HCT116 (cell line): Measurements from ENCODE around the gene INSRR. TPM values are rescaled to one million over a fixed set of nuclear protein-coding genes. Genes with fewer than 3 reads are reported as not detected.

Experiments
- ATAC-seq: fragments of 200-7000 bp; cut with Tn5 transposase; 2 replicates; pipeline ENCODE4 v1.9.1; 2020; ENCODE audit warnings: mild to moderate bottlenecking, moderate library complexity
- BruUV-seq: library from RNA; stranded (reverse); fragments of 400-500 nt; replicated peaks from 2 replicates; lab custom pipeline; 2021; lab: Mats Ljungman, UMichigan
- CTCF ChIA-PET: fragments of 300-600 bp; sonication (Branson Sonifier 250); formaldehyde crosslinking; loops from one replicate; lab custom pipeline; 2021; ENCODE audit warnings: antibody characterized with exemption; lab: Charles Lee
- POLR2A ChIA-PET: fragments of 300-600, 350-600 bp; sonication (Branson Sonifier 250); formaldehyde crosslinking; loops from one replicate; lab custom pipeline; 2021; ENCODE audit warnings: antibody characterized with exemption; lab: Charles Lee
- RAD21 ChIA-PET, 2 experiments: fragments of 300-600 bp; sonication (Branson Sonifier 250); formaldehyde crosslinking; loops; one replicate each; lab custom pipeline; 2023; ENCODE audit warnings: low total read pairs in 2 of 2; ENCODE audit not compliant: uncharacterized antibody in 2 of 2, unreplicated experiment in 2 of 2, low non-redundant PET in 1 of 2; lab: Charles Lee
- DNase-seq: peaks from one replicate; pipeline ENCODE4 v3.0.0-alpha.2; 2010; ENCODE audit warnings: low read depth, low spot score
- H2AFZ ChIP-seq: fragments of 200-600 bp; shearing (Covaris generic), sonication (generic); 2 replicates; pipeline ENCODE4 v1.6.1; 2017; ENCODE audit warnings: low read depth, mixed run types, mixed read lengths, antibody characterized with exemption, low read length; ENCODE audit not compliant: poor library complexity, severe bottlenecking
- H3K27ac ChIP-seq: 2 replicates; pipeline ENCODE4 v1.5.1; 2012; ENCODE audit warnings: low read depth, low read length
- H3K27me3 ChIP-seq: fragments of 200-600 bp; sonication (generic); 2 replicates; pipeline ENCODE4 v1.6.1; 2016; ENCODE audit warnings: mixed run types, low read length, mixed read lengths; ENCODE audit not compliant: insufficient read depth
- H3K36me3 ChIP-seq, 2 experiments: fragments of 200-500 bp in 1 of 2; fragments of 200-600 bp in 1 of 2; sonication (Bioruptor generic) in 1 of 2; sonication (generic) in 1 of 2; 2 replicates each; pipeline versions ENCODE4 v1.5.1 to v1.6.1; 2014 to 2016; ENCODE audit warnings: low read length in 2 of 2, inconsistent platforms in 1 of 2, mixed read lengths in 1 of 2, mixed run types in 1 of 2; ENCODE audit not compliant: insufficient read depth in 2 of 2, control insufficient read depth in 1 of 2
- H3K4me1 ChIP-seq, 2 experiments: fragments of 200-600 bp in 1 of 2; sonication (generic) in 1 of 2; 2 replicates each; pipeline versions ENCODE4 v1.5.1 to v1.6.1; 2012 to 2017; ENCODE audit warnings: low read length in 2 of 2, inconsistent platforms in 1 of 2, mild to moderate bottlenecking in 1 of 2, mixed read lengths in 1 of 2, mixed run types in 1 of 2, moderate library complexity in 1 of 2; ENCODE audit not compliant: insufficient read depth in 2 of 2, control insufficient read depth in 1 of 2
- H3K4me2 ChIP-seq: fragments of 200-600 bp; sonication (generic); 2 replicates; pipeline ENCODE4 v1.6.1; 2017; ENCODE audit warnings: mixed run types, low read length, mixed read lengths
- H3K4me3 ChIP-seq, 2 experiments: fragments of 200-600 bp in 1 of 2; sonication (generic) in 1 of 2; replicated peaks in 1 of 2; 2 replicates each; pipeline ENCODE4 v1.5.1; 2011 to 2016; ENCODE audit warnings: low read length in 2 of 2, control low read depth in 1 of 2, low read depth in 1 of 2, mild to moderate bottlenecking in 1 of 2, mixed read lengths in 1 of 2, mixed run types in 1 of 2
- H3K79me2 ChIP-seq: fragments of 200-600 bp; sonication (generic); 2 replicates; pipeline ENCODE4 v1.6.1; 2017; ENCODE audit warnings: mild to moderate bottlenecking, mixed run types, low read length, moderate library complexity, mixed read lengths; ENCODE audit not compliant: insufficient read depth
- H3K9ac ChIP-seq: fragments of 200-600 bp; sonication (generic); 2 replicates; pipeline ENCODE4 v1.6.1; 2016; ENCODE audit warnings: low read length, mixed read lengths
- H3K9me2 ChIP-seq: fragments of 200-600 bp; sonication (generic), shearing (Covaris generic); 2 replicates; pipeline ENCODE4 v1.6.1; 2017; ENCODE audit warnings: mixed run types, mild to moderate bottlenecking, moderate library complexity; ENCODE audit not compliant: insufficient read depth
- H3K9me3 ChIP-seq, 2 experiments: fragments of 200-500 bp in 1 of 2; fragments of 200-600 bp in 1 of 2; sonication (Bioruptor generic) in 1 of 2; sonication (generic) in 1 of 2; 2 replicates each; pipeline ENCODE4 v1.6.1; 2014 to 2017; ENCODE audit warnings: low read length in 2 of 2, mixed read lengths in 2 of 2, inconsistent platforms in 1 of 2, low read depth in 1 of 2, mild to moderate bottlenecking in 1 of 2, mixed run types in 1 of 2, moderate library complexity in 1 of 2; ENCODE audit not compliant: control insufficient read depth in 1 of 2, insufficient read depth in 1 of 2
- H4K20me1 ChIP-seq: fragments of 200-600 bp; sonication (generic), shearing (Covaris generic); 2 replicates; pipeline ENCODE4 v1.6.1; 2017; ENCODE audit warnings: mixed run types, mild to moderate bottlenecking, moderate library complexity; ENCODE audit not compliant: insufficient read depth
- EGR1 ChIP-seq: IDR thresholded peaks from 2 replicates; pipeline ENCODE4 v1.6.1; 2012; ENCODE audit warnings: low read depth
- FOSL1 ChIP-seq: IDR thresholded peaks from 2 replicates; pipeline ENCODE4 v1.6.1; 2012; ENCODE audit warnings: low read depth
- POLR2AphosphoS5 ChIP-seq: IDR thresholded peaks from 2 replicates; pipeline ENCODE4 v1.6.1; 2011; ENCODE audit warnings: mild to moderate bottlenecking, low read depth, low read length, moderate library complexity
- RAD21 ChIP-seq: IDR thresholded peaks from 2 replicates; pipeline ENCODE4 v1.6.1; 2012; ENCODE audit warnings: low read depth, mild to moderate bottlenecking
- SP1 ChIP-seq: IDR thresholded peaks from 2 replicates; pipeline ENCODE4 v1.6.1; 2012; ENCODE audit warnings: low read depth
- ZFX ChIP-seq: fragments of 450-650 bp; IDR thresholded peaks from 2 replicates; pipeline ENCODE4 v1.6.1; 2017
- intact Hi-C: fragments of 100-400 bp; cut with micrococcal nuclease; formaldehyde crosslinking; loops from 2 replicates; pipeline ENCODE4 v1.10.0; 2022
- total RNA-seq: library from RNA; stranded (reverse); gene quantifications from one replicate; pipeline ENCODE4 v1.2.1, GENCODE V29; 2021; ENCODE audit not compliant: unreplicated experiment
- TF ChIP-seq, protein P1 (sequence below): IDR thresholded peaks from 2 replicates; pipeline ENCODE4 v1.6.1; 2011; ENCODE audit warnings: mild to moderate bottlenecking, low read length, moderate library complexity; ENCODE audit not compliant: insufficient replicate concordance; ENCODE audit errors: extremely low read depth
- TF ChIP-seq, protein P2 (sequence below): IDR thresholded peaks from 2 replicates; pipeline ENCODE4 v1.6.1; 2012
- TF ChIP-seq, protein P3 (sequence below): IDR thresholded peaks from 2 replicates; pipeline ENCODE4 v1.6.1; 2012; ENCODE audit warnings: low read depth

INSRR gene
- total RNA-seq, 1 experiment from 2014 or later: not detected

DNA sequence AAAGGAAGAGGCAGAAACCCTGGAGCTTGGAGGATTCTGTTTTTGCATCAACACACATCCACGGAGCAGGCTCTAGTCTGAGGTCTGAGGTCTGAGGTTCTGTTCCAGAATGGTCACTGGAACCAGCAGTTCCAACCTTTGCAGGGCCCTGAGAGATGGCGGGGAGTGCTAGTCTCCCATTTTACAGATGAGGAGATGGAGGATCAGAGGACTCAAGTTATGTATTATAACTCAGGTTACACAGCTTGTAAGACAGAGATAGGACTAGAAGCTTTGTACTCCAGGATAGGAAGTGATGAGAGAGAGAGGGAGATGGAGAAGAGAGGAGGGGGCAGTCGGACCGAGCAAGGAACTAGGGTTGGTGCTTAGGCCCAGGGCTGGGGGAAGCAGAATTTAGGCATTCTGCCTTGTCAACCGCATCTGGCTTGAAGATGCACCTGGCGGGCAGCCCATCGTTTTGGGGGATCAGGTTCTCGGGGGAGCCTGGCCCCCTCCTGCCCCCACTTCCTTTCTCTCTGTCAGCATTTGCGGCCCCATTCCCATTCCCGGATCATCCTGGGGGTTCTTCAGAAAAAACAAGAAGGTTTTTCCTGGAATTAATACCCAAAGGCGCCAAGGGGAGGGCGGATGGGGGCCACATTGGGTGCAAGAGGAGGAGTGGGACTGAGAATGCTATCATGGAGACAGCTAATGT is 40.2 kb upstream of the INSRR start (continued):
- TF ChIP-seq, protein P1, sequence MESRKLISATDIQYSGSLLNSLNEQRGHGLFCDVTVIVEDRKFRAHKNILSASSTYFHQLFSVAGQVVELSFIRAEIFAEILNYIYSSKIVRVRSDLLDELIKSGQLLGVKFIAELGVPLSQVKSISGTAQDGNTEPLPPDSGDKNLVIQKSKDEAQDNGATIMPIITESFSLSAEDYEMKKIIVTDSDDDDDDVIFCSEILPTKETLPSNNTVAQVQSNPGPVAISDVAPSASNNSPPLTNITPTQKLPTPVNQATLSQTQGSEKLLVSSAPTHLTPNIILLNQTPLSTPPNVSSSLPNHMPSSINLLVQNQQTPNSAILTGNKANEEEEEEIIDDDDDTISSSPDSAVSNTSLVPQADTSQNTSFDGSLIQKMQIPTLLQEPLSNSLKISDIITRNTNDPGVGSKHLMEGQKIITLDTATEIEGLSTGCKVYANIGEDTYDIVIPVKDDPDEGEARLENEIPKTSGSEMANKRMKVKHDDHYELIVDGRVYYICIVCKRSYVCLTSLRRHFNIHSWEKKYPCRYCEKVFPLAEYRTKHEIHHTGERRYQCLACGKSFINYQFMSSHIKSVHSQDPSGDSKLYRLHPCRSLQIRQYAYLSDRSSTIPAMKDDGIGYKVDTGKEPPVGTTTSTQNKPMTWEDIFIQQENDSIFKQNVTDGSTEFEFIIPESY: no peak
- TF ChIP-seq ZFX (no peak), RAD21 (no peak)

DNA sequence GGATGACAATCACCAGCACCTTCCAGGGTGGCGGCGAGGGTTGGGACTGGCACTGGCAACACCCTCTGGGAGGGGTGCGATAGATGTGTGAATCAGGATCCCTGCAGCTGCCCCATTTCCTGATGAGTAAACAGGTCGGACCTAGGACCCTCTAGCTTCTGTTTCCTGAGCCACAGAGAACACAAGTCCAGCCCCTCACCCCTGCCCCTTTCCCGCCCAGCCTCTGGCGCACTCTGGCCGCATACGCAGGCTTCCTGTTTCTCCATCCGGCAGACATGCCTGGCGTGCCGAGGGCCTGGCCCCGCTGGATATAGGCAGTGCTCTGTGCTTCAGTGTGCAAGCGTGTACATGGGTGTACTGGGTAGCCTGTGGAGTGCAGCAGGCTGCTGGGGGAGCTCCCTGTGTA is 39.2 kb upstream of the INSRR start:
- Histone ChIP-seq H2AFZ (no peak overlapping the region), H3K9me3 (no peaks in the 10 kb centered on the region), H3K9ac (peak overlapping the region; percentile 65), H3K4me3 (peak overlapping the region in 1 of 2 experiments; percentile 48; a peak in 2 of 4 replicates), H3K27me3 (no peaks in the 10 kb centered on the region), H3K27ac (peak overlapping the region; percentile 88; the same call in 1 of the 2 replicates), H3K36me3 (no peaks in the 10 kb centered on the region), H3K9me2 (no peaks in the 10 kb centered on the region), H3K79me2 (no peaks in the 10 kb centered on the region), H4K20me1 (no peaks in the 10 kb centered on the region), H3K4me1 (peaks cover 32 to 50% of the 10 kb centered on the region in 2 experiments), H3K4me2 (peak overlapping the region; percentile 83)
- no peak for ATAC-seq
- DNase-seq: no peak
- intact Hi-C loops: no loop called here
- RAD21 ChIA-PET: no interaction called here
- CTCF ChIA-PET: interaction anchor here (1.2 to 2.3 kb wide), 2 partner anchors 30 to 209 kb away, joined by 4 to 11 read pairs; no protein-coding TSS in a partner anchor
- no TSS peak for BruUV-seq
- POLR2A ChIA-PET: no interaction called here
- TF ChIP-seq FOSL1 (no peak), POLR2AphosphoS5 (no peak), EGR1 (no peak), SP1 (no peak)
- TF ChIP-seq, protein P2, sequence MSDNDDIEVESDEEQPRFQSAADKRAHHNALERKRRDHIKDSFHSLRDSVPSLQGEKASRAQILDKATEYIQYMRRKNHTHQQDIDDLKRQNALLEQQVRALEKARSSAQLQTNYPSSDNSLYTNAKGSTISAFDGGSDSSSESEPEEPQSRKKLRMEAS: no peak
- TF ChIP-seq, protein P3, sequence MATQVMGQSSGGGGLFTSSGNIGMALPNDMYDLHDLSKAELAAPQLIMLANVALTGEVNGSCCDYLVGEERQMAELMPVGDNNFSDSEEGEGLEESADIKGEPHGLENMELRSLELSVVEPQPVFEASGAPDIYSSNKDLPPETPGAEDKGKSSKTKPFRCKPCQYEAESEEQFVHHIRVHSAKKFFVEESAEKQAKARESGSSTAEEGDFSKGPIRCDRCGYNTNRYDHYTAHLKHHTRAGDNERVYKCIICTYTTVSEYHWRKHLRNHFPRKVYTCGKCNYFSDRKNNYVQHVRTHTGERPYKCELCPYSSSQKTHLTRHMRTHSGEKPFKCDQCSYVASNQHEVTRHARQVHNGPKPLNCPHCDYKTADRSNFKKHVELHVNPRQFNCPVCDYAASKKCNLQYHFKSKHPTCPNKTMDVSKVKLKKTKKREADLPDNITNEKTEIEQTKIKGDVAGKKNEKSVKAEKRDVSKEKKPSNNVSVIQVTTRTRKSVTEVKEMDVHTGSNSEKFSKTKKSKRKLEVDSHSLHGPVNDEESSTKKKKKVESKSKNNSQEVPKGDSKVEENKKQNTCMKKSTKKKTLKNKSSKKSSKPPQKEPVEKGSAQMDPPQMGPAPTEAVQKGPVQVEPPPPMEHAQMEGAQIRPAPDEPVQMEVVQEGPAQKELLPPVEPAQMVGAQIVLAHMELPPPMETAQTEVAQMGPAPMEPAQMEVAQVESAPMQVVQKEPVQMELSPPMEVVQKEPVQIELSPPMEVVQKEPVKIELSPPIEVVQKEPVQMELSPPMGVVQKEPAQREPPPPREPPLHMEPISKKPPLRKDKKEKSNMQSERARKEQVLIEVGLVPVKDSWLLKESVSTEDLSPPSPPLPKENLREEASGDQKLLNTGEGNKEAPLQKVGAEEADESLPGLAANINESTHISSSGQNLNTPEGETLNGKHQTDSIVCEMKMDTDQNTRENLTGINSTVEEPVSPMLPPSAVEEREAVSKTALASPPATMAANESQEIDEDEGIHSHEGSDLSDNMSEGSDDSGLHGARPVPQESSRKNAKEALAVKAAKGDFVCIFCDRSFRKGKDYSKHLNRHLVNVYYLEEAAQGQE: no peak
